ENCODE measurements around the gene CYP4B1.
"Not testable (repeated sequence)": the region's sequence is repeated elsewhere in the genome, so short reads cannot be mapped to it uniquely, and the experiment has no call there.

The CYP4B1 gene

DNA sequence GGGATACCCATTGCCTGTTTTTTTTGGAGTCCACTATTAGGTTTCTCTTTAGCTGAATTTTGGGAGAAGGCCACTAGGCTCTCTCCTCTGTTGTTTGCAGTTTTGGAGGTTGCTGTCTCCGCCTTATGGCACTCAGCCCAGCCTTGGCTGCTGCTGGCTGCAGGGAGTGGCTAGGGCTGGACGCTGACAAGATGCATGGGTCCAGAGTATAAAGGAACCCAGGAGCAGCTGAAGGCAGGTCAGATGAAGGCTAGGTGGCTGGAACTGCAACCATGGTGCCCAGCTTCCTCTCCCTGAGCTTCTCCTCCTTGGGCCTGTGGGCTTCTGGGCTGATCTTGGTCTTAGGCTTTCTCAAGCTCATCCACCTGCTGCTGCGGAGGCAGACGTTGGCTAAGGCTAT lies at the start of gene CYP4B1:
Gene CYP4B1 (plus strand): TSS at position 237 of the 400 bp plus-strand sequence. CDS start 36 bp downstream, at position 273.
- DNase-seq, result no peak

DNA sequence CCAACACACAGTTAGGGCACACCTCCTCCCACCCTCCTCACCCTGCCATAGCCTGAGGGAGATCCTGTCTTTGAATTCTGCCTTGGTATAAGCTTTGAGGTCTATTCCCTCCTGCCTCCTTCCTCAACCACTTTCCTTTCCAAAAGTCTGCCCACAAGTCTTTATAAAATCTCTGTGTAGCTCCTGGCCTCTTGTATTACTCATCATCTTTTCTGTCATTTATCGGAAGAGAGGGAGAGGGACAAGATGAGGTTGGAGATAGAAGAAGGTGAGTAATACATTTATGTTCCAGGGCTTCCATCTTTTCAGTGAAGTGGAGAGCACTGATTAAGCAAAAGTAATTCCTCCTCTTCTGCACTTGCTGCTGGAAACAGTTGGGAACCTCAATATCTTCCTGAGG lies 49.4 kb upstream of the CYP4B1 start:
- DNase-seq, result no peak

DNA sequence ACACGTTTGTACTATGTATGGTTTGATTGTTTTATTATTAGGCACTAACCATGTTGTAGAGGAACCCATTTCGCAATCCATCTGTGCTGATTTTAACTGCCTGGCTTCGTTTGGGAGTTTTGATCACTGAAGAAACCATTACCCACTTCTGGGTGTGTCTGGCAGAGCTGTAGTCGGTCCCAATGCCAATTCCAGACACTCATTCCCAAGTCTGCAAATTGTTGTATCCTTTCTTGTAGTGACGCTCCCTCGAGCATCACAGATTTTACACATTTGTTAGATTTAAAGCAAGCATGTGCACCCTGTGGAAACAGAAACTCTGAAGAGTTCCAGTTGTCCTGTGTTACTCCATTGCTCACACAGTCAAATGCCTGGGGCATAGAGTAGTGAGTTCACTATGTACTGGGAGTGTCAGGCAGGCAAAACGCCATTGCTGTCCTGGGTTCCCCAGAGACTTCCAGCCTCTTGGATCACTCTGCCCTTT lies 48.9 kb upstream of the CYP4B1 start:
- DNase-seq, result no peak

DNA sequence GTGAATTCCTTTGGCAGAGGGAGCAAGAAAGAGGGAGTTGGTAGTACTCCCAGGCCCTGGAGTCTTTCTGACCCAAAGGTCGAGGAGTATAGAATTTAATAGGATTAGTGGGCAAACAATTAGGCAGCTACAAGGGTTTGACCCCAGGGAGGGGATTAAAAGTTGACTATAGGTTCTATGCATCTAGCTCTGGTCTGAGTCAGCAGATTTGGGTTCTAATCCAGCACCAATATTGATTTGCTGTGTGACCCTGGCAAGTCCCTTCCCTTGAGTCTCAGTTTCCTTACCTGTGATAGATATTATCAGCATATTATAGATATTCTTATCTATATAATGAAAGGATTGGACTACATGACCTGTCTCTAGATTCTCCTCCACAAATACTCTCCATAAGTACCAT lies 44.9 kb upstream of the CYP4B1 start:
- DNase-seq, result no peak

DNA sequence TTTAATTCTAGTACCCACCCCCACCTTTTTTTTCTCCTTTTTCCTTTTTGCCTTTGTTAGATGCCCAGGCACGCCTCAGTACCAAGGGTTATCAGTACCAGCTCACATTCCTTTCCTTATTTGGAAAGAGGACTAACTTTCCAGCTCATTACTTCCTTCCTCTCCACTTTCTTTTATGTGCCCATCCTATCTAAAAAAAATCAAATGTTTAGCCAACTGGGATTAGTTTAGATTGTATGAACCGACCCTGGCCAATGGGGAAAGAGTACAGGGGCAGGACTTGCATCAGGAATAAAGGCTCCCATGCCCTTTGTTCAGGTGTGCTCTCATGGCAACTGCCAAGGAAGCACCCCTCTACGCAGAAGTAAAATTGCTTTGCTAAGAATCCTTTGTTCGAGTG lies 44.1 kb upstream of the CYP4B1 start:
- not testable (repeated sequence) for DNase-seq

DNA sequence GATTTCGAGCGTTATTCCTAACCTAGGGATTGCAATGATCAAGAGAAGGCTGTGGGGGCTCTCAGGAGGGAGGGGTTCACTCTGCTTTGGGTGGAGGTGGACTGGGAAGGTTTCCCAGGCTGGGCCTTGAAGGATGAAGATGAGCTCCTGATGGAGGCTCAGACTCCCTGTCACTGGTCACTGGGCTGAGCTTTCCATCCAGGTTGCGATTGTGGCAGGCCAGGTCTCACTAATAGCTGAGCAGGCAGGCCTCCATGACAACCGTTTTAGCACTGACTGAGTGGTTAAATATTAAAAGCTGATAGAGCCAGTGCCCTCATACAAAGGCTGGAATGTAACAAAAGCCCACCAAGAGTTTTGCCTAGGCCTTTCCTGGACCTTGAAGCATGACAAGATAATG lies 43.7 kb upstream of the CYP4B1 start:
- no peak for DNase-seq

DNA sequence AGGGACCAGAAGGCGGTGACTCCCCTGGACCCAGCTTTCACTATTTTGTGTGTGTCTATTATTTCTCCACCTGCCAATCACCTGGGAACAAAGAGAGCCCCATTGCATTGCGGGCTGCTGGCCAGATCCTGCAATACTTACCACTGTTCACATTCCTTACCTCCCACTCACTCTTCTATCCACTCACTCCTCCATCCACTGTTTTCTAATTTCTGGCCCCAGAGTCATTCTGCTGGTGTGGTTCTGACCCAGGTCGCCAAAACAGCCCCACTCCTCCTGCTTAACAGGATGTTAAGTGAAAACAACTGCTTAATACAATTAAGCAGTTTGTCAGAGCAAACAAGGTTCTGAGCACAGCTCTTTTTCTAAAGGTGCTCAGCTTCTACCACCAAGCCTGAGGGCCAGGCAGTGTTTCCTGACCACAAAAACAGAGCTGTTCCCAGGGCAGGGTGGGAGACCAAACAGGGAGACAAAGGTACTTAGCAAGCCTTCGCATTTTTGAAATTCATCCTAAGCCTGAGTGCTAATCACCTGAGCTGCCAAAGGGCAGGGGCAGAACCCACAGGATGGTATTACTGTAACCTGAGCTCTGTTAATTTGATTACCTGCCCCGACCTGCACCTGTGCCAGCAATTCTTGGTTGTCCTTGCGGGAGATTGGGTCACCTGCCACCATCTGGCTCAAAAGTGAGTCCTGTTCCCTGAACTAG lies 41.4 kb upstream of the CYP4B1 start:
- DNase-seq, result no peak

DNA sequence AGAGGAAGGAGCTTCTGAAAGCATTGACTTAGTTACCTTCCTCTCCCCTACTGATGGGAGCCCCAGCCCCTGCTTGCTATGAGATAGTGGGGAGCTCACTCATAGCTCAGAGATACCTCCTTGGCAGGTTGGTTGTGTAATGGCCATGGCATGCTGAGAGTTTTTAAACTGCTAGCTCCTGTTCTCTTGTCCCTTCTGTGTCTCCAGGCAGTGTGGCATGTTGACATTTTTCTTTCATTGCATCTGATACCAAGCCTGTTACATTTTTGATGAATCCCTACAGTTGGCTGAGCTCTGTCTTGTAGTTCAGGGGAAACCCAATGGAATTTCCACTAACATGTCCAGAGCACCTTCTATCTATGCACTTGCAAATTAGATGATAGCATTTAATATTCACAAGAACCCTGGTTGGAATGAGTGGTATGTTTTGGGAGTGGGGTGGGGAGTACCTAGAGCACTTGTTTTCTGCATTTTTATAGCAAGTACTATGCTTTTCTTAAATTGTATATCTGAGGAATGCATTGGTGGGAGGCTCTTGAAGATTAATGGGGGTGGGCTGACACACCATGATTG lies 40.8 kb upstream of the CYP4B1 start:
- no peak for DNase-seq

DNA sequence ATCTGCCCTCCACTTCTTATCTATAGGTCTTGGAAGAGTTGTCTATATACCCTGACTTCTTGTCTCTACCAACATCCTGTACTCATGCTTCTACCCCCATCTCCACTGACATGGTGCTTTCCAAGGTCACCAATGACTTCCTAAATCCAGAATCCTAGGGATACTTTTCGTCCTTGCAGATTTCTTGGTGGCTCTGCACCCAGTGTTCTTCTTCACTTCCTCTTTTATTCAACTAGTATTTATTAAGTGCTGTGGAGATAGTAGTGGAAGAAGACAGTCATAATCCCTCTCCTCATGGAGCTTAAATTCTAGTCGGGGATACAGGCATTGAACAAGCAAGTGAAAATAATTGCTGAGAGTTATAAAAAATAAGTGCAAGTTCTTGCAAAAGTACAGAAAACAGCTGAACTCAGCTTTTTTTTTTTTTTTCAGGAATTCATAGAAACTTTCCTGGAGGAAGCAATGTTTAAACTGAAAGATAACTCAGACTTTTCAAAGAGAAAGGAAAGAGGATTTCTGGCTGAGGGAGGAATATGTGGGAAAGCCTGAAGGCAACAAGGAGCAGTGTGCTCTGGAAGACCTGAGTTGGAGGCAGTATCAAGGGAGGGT lies 38.2 kb upstream of the CYP4B1 start:
- no peak for DNase-seq

DNA sequence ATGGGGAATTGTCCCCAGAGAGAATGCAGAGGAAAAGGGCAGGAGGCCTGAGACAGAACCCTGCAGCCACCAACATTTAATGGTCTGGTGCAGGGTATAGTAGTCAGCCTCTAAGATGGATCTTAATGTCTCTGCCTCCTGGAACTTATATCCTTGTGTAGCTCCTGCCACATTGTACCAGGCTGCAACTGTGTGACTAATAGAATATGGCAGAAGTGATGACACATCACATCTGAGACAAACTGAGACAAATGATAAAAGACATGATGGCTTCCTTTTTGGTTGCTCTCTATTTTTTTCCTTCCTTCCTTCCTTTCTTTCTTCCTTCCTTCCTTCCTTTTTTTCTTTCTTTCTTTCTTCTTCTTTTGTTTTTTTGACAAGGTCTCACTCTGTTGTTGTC lies 37.1 kb upstream of the CYP4B1 start:
- DNase-seq, result no peak

DNA sequence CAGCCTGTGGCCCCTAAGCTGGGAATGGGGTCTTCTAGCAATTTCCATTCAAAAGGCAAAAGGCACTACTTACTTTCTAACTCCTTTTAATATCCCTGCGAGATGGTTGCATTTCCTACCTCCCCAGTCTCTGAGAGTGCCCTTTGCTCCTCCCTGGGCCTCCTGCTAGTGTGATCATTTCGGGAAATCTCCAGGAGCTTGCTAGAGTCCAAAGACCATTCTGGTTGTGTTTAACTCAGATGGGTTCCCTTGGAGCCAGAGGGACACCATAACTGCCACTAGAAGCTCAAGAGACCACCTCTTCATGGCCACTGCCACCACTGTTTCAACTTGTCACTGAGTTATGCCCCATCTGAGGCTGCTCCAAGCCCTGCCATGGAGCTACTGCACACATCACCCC lies 34.4 kb upstream of the CYP4B1 start:
- no peak for DNase-seq

DNA sequence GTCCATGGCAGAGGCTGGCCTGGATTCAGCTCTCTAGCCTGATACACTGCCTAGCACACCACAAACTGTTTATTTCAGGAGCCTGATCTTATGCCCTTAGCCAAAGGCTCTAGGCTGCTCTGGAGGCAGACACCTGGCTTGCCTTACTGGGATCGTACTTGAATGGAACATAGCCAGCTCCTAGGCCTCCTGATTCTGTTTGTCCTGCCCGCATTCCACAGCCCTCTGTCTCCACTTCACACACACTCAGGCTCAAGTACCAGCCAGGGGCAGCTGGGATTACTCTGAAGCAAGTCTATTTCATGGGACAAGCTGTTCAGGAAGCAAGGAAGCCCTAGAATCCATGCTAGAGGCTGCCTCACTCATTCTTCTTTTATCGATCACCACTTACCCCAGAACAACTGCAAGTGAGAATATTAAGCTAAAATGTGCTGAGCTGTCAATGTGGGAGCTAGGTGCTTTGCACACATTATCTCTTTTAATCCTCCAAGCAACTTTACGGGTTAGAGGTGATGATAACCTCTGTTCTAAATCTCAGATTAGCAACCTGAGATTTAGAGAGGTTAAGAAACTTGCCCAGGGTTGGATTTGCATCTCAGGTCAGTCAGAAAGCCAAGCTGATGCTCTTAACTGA lies 31.1 kb upstream of the CYP4B1 start:
- no peak for DNase-seq

DNA sequence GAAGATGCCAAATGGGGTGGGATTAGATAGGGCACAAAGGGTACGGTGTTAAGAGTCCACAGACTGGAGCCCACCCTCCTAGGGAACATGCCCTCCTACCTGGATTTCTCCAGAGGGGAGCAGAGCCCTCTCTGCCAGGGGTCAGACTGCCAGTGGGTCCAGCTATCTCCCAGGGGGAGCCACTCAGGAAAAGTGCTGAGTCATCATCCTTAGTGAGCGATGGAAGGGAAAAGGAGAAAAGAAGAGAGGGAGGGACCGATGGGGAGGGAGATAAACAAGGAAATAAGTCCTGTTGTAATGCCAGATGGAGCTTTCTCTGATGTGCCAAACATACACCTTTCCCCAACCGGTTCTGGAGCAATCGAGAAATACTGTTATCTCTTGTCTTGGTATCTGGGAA lies 30.4 kb upstream of the CYP4B1 start:
- no peak for DNase-seq

DNA sequence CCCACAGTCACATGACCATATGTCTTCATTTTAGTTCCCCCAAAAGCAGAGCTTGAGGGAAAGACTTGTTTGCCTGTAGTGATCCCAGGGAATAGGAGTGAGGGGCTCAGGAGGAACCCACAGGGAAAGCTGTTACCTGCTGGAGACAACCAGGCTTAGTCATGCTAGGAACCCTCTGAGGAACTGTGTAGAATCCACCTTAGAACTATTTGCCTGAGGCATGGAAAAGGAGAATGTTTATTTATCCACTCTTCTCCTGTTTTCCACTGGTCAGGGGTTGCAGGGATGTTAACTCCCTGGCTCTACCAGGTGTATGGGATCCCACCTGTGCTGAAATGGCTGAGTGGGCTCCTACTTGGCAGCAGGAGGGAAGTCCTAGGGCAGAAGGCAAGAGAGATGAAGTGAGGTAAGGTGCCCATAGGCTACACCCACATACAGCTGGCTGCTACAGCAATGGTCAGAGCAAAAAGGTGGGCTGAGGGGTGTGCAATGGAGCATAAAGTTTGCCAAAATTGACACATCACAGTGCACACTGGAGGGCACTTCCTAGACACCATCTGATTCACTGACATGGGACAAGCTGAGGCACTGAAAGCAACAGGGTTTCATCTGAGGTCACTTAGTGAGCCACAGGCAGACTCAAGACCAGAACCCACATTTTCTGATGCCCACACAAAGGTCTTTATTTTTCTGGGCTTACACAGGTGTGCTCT lies 29.7 kb upstream of the CYP4B1 start:
- DNase-seq, result no peak

DNA sequence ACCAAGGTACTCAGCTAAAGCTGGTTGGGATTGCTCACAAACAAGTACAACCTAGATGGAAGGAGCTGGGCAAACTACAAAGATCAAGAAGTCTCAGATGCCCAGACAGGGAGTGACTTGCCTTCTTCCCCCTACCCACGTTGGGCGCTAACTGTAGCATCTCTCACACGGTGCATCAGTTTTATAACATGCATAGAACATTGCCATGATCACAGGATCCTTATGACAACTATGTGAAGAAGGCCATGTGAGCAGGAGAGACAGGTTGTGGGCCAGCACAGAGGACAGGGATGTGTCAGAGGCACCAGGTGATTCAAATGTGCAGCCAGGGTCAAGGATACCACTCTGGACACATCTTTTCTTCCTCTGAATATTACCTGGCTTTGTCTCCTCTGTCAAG lies 28.3 kb upstream of the CYP4B1 start:
- no peak for DNase-seq

DNA sequence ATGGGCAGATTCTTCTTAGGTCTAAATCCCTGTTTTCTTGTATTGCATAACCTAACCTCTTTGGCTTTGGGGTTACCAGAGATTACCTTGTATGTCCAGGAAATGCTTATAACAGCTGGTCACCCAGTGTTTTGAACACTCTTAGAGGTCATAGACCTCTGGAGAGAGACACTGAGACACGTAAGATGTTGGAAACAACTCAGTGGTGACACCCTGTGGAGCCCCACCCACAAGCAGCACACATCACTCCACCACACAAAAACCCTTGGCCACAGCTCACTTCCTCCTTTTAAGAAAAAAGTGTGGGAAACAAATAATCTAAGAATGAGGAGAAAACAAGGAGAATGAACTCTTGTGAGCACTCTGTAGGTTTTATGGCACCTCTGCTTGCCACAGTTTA lies 26.3 kb upstream of the CYP4B1 start:
- no peak for DNase-seq

DNA sequence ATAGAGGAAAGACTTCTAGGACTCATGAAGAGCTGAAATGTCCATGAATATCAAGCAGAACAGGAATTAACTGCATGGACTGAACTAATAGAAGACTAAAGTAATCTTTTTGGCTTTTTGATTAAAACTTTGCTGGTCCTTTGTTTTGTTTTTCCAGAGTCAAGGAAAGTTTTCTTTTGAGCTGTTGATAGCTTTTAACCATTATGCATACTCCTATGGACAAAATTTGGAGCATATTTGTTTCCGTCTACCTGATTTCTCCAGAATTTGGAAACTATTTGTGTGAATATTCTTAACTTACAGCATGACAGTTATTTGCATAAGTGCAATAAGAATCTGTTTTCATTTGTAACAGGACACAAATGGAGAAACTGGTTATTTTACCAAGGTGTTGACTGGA lies 24.5 kb upstream of the CYP4B1 start:
- no peak for DNase-seq

DNA sequence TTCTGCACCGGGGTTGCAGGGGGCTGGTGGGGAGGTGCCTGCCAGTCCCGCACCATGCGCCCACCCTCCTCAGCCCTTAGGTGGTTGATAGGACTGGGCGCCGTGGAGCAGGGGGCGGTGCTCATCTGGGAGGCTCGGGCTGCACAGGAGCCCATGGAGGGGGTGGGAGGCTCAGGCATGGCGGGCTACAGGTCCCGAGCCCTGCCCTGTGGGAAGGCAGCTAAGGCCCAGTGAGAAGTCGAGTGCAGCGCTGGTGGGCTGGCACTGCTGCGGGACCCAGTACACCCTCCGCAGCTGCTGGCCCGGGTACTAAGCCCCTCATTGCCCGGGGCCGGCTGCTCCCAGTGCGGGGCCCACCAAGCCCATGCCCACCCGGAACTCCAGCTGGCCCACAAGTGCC lies 20.4 kb upstream of the CYP4B1 start:
- DNase-seq, result not testable (repeated sequence)

DNA sequence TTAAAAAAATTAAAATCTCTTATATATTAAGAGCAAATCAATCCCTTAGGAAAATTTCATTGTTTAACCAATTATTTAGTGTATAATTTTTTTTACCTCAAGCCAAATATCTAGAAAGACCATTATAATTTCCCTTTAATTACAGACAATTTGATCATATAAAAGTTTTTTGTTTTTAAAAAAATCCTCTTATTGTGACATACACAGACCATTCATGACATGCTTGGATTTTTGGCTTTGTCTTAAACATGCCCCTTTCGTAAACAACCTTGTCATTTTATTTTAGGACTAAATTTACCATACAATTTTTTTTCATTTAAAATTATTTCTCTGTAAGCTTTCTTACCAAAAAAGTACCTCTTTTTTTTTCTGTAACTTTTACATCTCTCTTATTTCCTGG lies 14.2 kb upstream of the CYP4B1 start:
- no peak for DNase-seq

DNA sequence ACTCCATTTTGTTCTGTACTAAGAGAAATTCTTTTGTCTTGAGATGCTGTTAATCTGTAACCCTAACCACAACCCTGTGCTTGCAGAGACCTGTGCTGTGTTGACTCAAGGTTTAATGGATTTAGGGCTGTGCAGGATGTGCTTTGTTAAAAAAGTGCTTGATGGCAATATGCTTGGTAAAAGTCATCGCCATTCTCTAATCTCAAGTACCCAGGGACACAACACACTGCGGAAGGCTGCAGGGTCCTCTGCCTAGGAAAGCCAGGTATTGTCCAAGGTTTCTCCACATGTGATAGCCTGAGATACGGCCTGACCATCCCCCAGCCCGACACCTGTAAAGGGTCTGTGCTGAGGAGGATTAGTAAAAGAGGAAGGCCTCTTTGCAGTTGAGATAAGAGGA lies 10.2 kb upstream of the CYP4B1 start:
- not testable (repeated sequence) for DNase-seq

DNA sequence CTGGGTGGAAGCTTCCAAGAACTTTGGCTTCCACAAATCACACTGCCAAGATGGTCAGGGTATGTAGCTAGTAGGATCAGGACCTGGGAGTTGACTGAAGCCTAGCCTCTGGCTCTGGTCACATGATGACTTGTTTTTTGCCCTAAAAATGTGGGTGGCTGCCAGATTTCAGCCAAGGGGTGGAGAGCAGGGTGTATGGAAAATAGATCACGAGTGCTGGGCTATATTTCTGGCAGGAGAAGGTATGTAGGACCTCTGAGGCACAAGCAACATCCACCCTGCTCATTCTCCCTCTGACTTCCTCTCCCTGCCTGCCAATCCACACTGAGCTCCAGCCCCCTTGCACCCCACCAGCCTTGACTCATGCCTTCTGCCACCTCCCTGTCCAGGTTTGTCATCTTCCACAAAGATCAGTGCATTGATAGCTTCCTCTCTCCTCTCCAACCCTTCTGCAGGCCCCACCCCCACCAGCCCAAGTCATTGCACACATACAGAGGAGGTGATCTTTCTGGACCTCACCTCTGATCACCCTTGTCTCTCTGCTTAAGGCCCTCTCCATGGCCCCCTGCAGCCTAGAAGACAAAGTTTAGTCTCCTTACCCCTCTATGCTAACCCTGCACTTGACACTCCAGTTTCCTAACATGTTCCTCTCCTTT lies 8.3 kb upstream of the CYP4B1 start:
- DNase-seq, result no peak

DNA sequence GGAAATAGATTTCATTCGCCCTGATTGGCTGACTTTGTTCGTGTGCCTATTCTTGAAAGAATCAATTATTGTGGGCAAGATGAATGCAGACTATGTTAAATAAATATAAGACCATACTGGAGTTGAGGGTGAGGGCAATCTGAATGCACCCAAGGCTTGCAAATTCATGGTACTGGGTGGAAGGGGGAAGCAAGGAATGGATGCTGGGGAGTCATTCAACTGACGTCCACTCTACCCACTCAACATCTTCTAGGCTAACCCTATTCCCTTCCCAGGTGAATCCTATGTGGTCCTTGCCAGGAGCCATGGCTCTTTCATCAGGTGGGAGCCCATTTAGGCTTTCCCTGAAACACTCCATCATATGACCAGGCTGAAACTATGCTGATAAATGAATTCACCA lies 5.7 kb upstream of the CYP4B1 start:
- no peak for DNase-seq
